MG63 (cell line): Measurements from ENCODE around the gene MAMDC4. TPM values are rescaled to one million over a fixed set of nuclear protein-coding genes. Genes with fewer than 3 reads are reported as not detected.

ENCODE experiments used
- DNase-seq: peaks from one replicate; pipeline ENCODE4 v3.0.0-alpha.2; 2020
- H3K27me3 ChIP-seq: fragments of 250-450 bp; sonication (Bioruptor Pico); 2 replicates; pipeline ENCODE4 v1.5.1; 2020; ENCODE audit warnings: mild to moderate bottlenecking, moderate library complexity
- H3K36me3 ChIP-seq: fragments of 250-450 bp; sonication (Bioruptor Pico); 2 replicates; pipeline ENCODE4 v1.5.1; 2020; ENCODE audit warnings: mild to moderate bottlenecking, moderate library complexity
- H3K4me3 ChIP-seq: fragments of 250-450 bp; sonication (Bioruptor Pico); 2 replicates; pipeline ENCODE4 v1.5.1; 2020; ENCODE audit warnings: mild to moderate bottlenecking, moderate library complexity
- H3K9me3 ChIP-seq: fragments of 250-450 bp; sonication (Bioruptor Pico); 2 replicates; pipeline ENCODE4 v1.5.1; 2020; ENCODE audit warnings: mild to moderate bottlenecking, moderate library complexity
- total RNA-seq: library from RNA; depleted of rRNA; stranded (reverse); fragments of >200 nt; shearing (Covaris generic); gene quantifications from 2 replicates; pipeline ENCODE4 v1.2.3, GENCODE V29; 2014; ENCODE audit warnings: low replicate concordance

The MAMDC4 gene
- total RNA-seq, 1 experiment from 2014 or later: 0.63 TPM

DNA sequence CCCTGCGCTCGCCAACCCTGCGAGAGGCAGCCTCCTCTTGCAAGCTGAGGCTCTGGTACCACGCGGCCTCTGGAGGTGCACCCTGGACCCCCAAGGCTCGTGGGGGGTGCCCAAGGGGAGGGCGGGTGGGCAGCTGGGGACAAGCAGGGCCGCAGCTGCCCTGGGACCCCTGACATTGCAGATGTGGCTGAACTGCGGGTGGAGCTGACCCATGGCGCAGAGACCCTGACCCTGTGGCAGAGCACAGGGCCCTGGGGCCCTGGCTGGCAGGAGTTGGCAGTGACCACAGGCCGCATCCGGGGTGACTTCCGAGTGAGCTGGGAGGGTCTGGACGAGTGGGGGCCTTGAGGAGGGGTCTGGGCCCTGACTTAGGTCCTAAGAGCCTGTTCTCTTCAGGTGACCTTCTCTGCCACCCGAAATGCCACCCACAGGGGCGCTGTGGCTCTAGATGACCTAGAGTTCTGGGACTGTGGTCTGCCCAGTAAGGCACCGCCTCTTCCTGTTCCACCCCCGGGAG, 1.5 kb downstream of the MAMDC4 start:
- no peak for DNase-seq
- Histone ChIP-seq H3K9me3 (no peaks in the 10 kb centered on the region), H3K27me3 (no peaks in the 10 kb centered on the region), H3K4me3 (no peak overlapping the region), H3K36me3 (peaks cover 15% of the 10 kb centered on the region)

DNA sequence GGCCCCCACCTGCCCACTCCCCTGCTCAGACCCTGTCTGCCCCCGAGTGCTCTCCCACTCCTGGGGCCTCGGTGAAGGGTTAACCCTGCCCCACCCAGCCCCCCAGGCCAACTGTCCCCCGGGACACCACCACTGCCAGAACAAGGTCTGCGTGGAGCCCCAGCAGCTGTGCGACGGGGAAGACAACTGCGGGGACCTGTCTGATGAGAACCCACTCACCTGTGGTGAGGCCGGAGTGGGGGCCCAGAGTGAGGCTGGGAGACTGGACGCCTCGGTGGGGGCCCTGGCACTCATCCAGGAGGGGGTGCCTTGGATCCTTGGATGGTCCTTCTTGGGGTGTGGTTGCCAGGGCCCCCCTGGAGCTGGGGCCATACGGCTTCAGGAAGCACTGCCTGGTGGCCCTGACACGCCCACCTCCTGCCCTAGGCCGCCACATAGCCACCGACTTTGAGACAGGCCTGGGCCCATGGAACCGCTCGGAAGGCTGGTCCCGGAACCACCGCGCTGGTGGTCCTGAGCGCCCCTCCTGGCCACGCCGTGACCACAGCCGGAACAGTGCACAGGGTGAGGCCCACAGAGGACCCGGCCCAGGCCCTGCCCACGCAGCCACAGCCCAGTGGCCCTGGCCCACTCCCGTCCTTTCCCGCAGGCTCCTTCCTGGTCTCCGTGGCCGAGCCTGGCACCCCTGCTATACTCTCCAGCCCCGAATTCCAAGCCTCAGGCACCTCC, 2.1 kb downstream of the MAMDC4 start:
- no peaks in the 10 kb centered on the region for H3K9me3 ChIP-seq
- DNase-seq: no peak
- no peak overlapping the region for H3K4me3 ChIP-seq
- H3K27me3 ChIP-seq: no peaks in the 10 kb centered on the region
- H3K36me3 ChIP-seq: peaks cover 18% of the 10 kb centered on the region

DNA sequence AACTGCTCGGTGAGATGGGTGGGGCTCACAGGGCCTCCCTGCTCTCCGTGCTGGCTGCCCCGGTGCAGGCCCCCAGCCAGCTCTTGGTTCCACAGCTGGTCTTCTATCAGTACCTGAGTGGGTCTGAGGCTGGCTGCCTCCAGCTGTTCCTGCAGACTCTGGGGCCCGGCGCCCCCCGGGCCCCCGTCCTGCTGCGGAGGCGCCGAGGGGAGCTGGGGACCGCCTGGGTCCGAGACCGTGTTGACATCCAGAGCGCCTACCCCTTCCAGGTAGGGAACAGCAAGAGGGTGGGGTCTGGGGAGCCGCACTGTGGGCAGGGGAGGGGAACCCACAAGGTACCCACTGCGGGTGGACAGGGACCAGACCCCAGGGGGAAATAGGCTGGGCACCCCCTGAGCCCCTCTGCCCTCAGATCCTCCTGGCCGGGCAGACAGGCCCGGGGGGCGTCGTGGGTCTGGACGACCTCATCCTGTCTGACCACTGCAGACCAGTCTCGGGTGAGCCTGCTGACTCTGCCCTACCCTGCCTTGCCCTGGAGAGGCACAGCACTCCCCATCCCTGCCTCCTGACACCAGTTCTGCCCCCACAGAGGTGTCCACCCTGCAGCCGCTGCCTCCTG, 2.8 kb downstream of the MAMDC4 start:
- DNase-seq: no peak
- Histone ChIP-seq H3K9me3 (no peaks in the 10 kb centered on the region), H3K27me3 (no peaks in the 10 kb centered on the region), H3K4me3 (no peak overlapping the region), H3K36me3 (peaks cover 14% of the 10 kb centered on the region)

DNA sequence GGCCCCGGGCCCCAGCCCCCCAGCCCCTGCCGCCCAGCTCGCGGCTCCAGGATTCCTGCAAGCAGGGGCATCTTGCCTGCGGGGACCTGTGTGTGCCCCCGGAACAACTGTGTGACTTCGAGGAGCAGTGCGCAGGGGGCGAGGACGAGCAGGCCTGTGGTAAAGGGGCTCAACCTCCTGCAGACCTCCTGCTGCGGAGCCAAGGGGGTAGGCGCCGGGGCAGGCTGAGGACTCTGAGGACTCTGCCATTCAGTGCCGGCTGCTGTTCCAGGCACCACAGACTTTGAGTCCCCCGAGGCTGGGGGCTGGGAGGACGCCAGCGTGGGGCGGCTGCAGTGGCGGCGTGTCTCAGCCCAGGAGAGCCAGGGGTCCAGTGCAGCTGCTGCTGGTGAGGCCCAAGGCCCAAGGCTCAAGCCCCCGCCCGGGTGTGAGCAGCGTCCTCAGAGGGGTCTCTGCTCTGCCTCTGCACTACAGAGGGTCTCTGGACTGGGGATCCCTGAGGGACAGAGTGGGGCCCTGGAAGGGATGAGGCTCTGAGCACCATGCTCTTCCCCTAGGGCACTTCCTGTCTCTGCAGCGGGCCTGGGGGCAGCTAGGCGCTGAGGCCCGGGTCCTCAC, 3.4 kb downstream of the MAMDC4 start:
- Histone ChIP-seq H3K36me3 (peaks cover 10% of the 10 kb centered on the region), H3K9me3 (no peaks in the 10 kb centered on the region), H3K27me3 (no peaks in the 10 kb centered on the region), H3K4me3 (no peak overlapping the region)
- DNase-seq: no peak

DNA sequence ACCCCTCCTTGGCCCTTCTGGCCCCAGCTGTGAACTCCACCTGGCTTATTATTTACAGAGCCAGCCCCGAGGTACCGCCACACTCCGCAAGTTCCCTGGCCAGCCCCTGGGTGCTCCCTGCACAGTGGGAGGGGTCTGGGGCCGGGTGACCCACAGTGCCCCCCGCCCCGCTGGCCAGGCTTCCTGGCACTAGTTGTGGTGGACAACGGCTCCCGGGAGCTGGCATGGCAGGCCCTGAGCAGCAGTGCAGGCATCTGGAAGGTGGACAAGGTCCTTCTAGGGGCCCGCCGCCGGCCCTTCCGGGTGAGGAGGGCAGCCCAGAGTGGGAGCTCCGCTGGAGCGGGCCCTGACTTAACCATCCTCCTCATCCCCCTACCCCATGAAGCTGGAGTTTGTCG, 3.9 kb downstream of the MAMDC4 start:
- no peaks in the 10 kb centered on the region for H3K27me3 ChIP-seq
- peaks cover 9% of the 10 kb centered on the region for H3K36me3 ChIP-seq
- no peak for DNase-seq
- H3K9me3 ChIP-seq: no peaks in the 10 kb centered on the region
- no peak overlapping the region for H3K4me3 ChIP-seq

DNA sequence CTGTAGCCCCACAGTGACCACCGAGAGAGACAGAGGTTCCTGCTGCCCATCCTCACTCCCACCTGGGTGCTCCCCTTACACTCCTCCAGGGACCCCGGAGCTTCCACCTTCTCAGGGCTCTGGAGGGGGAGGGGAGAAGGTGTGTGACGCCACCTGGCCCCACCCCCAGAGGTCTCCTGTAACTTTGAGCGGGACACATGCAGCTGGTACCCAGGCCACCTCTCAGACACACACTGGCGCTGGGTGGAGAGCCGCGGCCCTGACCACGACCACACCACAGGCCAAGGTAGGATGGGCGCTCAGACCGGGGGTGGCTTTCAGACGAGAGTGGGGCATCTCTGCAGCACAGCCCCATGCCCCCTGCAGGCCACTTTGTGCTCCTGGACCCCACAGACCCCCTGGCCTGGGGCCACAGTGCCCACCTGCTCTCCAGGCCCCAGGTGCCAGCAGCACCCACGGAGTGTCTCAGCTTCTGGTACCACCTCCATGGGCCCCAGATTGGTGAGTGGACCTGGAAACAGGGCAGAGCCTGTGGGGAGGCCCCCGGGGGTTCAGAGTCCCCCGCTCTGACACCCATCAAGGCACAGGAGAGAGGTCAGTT, 4.5 kb downstream of the MAMDC4 start:
- Histone ChIP-seq H3K36me3 (peaks cover 15% of the 10 kb centered on the region), H3K9me3 (no peaks in the 10 kb centered on the region), H3K27me3 (no peaks in the 10 kb centered on the region), H3K4me3 (no peak overlapping the region)
- DNase-seq: no peak

DNA sequence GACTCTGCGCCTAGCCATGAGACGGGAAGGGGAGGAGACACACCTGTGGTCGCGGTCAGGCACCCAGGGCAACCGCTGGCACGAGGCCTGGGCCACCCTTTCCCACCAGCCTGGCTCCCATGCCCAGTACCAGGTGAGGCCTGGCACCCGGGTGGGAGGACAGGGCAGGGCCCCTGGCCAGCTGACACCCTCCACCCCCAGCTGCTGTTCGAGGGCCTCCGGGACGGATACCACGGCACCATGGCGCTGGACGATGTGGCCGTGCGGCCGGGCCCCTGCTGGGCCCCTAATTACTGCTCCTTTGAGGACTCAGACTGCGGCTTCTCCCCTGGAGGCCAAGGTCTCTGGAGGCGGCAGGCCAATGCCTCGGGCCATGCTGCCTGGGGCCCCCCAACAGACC, 5.0 kb downstream of the MAMDC4 start:
- no peaks in the 10 kb centered on the region for H3K9me3 ChIP-seq
- H3K36me3 ChIP-seq: peaks cover 20% of the 10 kb centered on the region
- DNase-seq: no peak
- no peak overlapping the region for H3K4me3 ChIP-seq
- H3K27me3 ChIP-seq: no peaks in the 10 kb centered on the region

DNA sequence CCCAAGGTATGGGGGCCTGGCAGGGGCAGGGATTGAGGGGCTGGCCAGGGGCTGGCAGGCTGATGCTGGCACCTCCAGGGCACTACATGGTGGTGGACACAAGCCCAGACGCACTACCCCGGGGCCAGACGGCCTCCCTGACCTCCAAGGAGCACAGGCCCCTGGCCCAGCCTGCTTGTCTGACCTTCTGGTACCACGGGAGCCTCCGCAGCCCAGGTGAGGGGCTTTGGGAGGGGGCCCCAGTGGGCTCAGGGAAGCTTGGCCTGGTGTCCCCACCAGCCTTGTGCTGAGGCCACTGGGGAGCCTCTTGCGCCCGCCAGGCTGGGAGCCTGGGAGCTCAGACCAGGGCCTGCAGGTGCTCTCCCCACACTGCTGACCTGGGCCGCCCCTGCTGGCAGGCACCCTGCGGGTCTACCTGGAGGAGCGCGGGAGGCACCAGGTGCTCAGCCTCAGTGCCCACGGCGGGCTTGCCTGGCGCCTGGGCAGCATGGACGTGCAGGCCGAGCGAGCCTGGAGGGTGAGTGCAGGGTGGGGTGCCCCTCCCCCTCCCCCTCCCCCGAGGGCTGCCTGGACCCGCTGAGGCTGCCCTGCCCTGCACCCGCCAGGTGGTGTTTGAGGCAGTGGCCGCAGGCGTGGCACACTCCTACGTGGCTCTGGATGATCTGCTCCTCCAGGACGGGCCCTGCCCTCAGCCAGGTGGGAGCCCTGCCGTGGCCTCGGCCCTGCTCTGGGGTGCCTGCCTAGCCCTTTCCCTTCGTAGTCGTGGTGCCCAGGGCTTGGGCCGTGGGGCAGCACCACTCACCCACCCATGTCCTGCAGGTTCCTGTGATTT, 5.7 kb downstream of the MAMDC4 start:
- H3K9me3 ChIP-seq: no peaks in the 10 kb centered on the region
- DNase-seq: no peak
- H3K27me3 ChIP-seq: no peaks in the 10 kb centered on the region
- H3K36me3 ChIP-seq: peaks cover 26% of the 10 kb centered on the region
- no peak overlapping the region for H3K4me3 ChIP-seq

DNA sequence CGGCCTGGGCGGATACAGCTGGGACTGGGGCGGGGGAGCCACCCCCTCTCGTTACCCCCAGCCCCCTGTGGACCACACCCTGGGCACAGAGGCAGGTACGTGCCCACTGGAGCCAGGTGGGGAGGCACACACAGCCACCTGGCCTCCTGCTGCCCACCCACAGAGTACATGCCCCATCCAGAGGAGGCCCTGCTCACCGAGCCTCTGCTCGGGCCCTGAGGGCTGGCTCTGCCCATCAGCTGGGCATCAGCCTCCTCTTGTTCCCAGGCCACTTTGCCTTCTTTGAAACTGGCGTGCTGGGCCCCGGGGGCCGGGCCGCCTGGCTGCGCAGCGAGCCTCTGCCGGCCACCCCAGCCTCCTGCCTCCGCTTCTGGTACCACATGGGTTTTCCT, 6.3 kb downstream of the MAMDC4 start:
- Histone ChIP-seq H3K9me3 (no peaks in the 10 kb centered on the region), H3K4me3 (no peak overlapping the region), H3K27me3 (no peaks in the 10 kb centered on the region), H3K36me3 (peaks cover 33% of the 10 kb centered on the region)
- DNase-seq: no peak

DNA sequence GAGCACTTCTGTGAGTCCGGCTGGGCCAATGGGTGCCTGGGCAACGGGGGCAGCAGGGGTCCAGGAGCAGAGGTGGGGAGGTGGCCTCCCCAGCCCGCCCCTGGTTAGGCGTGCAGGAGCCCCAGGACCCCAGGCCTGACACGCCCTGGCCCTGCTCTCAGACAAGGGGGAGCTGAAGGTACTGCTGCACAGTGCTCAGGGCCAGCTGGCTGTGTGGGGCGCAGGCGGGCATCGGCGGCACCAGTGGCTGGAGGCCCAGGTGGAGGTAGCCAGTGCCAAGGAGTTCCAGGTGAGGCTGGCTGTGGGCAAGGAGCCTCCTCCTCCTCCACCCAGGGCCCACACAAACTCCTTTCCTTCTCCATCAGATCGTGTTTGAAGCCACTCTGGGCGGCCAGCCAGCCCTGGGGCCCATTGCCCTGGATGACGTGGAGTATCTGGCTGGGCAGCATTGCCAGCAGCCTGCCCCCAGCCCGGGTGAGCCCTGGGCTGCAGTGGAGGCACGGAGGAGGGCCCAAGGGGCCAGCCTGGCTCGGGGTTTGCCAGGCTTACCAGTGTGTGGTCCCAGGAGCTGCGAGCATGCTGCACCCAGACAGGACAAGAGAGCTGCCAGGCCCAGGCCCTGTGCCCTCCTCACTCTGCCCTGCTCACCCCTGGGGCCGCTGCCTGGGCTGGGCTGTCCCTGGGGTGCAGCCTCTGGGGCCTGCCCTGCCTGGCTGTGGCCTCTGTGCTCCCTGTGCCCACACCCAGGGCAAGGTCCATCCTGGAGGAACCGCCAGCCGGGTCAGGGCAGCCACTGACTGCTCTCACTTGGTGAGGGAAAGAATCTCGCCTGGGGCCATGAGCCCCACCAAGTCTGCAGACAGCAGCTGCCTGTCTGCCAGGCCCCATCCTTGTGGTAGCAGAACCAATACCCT, 7.0 kb downstream of the MAMDC4 start:
- Histone ChIP-seq H3K4me3 (no peak overlapping the region), H3K27me3 (no peaks in the 10 kb centered on the region), H3K36me3 (peaks cover 38% of the 10 kb centered on the region), H3K9me3 (no peaks in the 10 kb centered on the region)
- DNase-seq: peak; percentile 91

DNA sequence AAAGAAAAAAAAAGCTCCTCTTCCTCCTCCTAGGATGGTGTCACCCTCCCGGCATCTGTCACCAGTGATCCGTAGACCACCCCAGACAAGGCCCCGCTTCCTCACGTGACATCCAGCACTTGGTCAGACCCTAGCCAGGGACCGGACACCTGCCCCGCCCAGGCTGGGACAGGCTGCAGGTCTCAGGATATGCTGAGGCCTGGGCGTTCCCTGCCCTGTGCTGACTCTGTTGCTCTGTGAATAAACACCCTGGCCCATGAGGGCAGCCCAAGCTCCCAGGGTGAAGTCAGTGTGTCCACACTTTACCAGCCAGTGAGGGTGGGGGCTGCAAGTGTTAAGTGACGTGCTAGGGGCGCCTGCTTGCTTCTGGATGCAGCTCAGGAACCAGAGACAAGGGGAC, 8.4 kb downstream of the MAMDC4 start:
- peaks cover 43% of the 10 kb centered on the region for H3K36me3 ChIP-seq
- no peaks in the 10 kb centered on the region for H3K27me3 ChIP-seq
- H3K9me3 ChIP-seq: no peaks in the 10 kb centered on the region
- DNase-seq: no peak
- no peak overlapping the region for H3K4me3 ChIP-seq

DNA sequence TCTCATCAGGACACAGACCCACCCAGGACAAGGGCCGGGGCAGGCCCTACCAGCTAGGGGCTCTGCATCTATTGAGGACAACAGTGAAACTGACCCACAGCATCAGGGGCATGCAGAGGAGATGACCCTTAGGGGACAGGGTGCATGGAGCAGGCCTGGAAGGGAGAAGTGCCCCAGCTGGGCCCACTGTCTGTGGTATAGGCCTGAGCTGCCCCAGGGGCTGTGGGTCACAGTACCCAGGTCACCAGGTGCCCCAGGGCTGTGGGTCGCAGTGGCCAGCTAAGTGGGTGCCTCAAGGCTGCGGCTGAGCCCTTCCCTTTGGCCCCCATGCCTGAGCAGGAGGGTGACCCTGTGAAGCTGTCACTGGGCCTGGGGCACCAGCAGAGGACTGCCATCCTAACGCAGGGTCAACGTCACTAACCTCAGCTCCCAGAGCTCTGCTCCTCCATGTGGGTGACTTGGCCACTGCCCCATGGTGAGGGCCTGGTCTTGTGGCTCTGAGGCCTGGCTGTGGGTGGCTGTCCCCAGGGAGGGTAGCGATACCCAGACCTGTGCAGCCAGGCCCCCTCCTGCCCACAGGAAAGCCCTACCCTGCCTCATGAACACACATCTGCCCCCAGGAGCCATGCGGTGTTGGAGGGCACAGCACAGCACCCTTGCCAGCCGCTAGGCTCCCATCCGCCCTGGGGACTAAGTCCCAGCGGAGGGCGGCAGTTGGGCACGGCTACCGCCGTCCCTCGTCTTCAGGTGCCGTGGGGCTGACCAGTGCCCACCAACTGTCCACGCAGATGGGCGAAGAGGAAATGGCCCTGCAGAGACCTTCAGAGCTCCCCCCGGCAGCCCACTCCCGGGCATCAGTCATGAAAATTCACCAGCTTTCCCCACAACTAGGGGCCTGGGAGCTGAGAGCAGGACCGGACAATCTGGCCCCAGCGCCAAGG, 9.1 kb downstream of the MAMDC4 start:
- no peaks in the 10 kb centered on the region for H3K27me3 ChIP-seq
- H3K4me3 ChIP-seq: no peak overlapping the region
- no peaks in the 10 kb centered on the region for H3K9me3 ChIP-seq
- DNase-seq: no peak
- H3K36me3 ChIP-seq: peaks cover 43% of the 10 kb centered on the region

DNA sequence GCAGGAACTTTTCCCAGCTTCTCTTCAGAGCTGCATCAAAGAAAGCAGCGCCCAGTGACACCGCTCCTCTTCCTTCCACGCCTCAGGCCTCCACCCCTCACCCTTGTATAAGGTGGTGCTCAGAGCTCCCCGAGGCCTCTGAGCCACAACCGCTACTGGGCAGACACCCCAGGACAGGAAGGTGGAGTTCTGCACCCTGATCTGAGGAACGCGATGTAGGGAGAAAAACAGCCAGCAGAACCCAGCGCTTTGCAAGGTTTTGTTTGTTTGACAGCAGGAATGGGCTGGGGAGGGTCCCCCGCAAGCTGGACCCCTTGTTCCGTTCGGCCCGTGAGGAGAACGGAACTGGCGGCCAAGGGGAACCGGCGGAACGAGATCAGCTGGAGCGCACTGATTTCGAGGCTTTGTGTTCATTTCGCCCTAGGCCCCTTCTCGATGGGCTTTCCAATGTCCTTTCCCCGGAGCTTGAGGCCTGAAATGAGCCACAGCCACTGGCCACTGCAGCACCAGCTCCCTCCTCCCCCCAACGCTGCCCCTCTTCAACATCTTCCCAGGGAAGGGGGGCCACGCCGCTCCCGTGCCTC, 9.8 kb downstream of the MAMDC4 start:
- Histone ChIP-seq H3K9me3 (no peaks in the 10 kb centered on the region), H3K4me3 (no peak overlapping the region), H3K27me3 (no peaks in the 10 kb centered on the region), H3K36me3 (peaks cover 43% of the 10 kb centered on the region)
- DNase-seq: no peak

DNA sequence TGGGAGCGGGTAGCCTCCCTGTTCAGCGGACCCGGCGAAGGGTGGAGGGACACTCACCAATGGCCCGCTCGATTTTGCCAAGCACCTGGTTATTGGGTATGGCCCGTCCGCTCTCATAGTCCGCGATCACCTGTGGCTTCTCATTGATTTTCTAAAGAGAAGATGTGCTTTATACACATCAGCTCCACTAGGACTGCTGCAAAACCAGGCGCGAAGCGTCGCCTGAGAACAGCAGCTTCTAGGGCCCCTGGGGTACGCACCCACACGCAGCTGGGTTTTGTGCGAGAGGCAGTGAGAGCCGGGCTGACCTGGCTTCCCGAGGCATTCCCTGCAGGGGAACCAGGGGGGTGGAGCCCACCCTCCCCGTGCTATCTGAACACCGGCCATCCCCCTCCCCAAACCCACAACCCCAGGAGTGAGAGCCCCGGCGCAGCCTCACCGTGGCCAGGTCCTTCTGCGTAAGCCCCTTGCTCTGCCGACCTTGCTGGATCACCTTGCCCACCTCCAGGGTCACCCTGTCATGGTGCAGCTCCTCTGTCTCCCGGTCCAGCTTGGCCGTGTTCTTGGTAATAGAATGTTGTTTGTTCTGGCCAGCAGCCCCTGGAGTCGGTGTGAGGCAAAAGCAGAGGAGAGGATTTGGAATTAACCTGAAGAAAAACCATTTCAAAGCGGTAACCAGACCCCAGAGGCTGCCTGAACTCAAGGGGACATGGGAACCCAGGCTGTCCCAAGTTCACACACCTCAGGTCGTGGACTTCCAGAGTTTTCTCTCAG, 10.9 kb downstream of the MAMDC4 start:
- Histone ChIP-seq H3K4me3 (no peak overlapping the region), H3K27me3 (no peaks in the 10 kb centered on the region), H3K36me3 (peaks cover 50% of the 10 kb centered on the region), H3K9me3 (peaks cover 6% of the 10 kb centered on the region; the same call in 1 of the 2 replicates)
- DNase-seq: no peak
